ENCODE measurements around the gene GNPTG.

The GNPTG gene

DNA sequence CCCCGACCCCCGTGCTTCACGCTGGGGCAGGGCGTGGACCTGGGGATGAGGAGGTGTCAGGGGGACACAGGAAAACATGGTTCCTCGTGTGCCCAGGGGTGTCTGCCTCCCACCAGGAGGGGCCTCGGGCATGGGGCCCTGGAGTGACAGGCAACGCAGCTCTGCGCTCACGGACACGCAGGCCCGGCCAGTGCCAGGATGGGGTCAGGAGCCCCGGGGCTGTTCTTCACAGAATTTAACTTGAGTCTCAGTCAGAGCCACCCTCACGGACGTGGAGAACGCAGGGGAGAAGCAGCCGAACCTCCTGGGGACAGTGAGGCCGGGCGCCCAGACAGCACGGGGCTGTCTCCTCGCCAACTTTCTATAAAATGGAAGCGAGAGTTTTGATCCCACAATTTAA is 46.0 kb downstream of the GNPTG start:
- no peak overlapping the region for H3K4me3 ChIP-seq (ENCODE audit: low read depth, low read length)
- TF ChIP-seq, protein P1, sequence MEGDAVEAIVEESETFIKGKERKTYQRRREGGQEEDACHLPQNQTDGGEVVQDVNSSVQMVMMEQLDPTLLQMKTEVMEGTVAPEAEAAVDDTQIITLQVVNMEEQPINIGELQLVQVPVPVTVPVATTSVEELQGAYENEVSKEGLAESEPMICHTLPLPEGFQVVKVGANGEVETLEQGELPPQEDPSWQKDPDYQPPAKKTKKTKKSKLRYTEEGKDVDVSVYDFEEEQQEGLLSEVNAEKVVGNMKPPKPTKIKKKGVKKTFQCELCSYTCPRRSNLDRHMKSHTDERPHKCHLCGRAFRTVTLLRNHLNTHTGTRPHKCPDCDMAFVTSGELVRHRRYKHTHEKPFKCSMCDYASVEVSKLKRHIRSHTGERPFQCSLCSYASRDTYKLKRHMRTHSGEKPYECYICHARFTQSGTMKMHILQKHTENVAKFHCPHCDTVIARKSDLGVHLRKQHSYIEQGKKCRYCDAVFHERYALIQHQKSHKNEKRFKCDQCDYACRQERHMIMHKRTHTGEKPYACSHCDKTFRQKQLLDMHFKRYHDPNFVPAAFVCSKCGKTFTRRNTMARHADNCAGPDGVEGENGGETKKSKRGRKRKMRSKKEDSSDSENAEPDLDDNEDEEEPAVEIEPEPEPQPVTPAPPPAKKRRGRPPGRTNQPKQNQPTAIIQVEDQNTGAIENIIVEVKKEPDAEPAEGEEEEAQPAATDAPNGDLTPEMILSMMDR (IDR thresholded peaks at IDR 0.05; ENCODE audit: insufficient read depth, low read depth, low read length, missing control alignments): no peak
- no peak for DNase-seq (ENCODE audit: low read depth)

- TF ChIP-seq, protein P1 (IDR thresholded peaks at IDR 0.05; ENCODE audit: insufficient read depth, low read depth, low read length, missing control alignments): no peak
- DNase-seq (ENCODE audit: low read depth): no peak
- no peak overlapping the region for H3K4me3 ChIP-seq (ENCODE audit: low read depth, low read length)
Measured at GRCh38 chr16:1398351-1398750, 46.6 kb downstream of the GNPTG start.

DNA sequence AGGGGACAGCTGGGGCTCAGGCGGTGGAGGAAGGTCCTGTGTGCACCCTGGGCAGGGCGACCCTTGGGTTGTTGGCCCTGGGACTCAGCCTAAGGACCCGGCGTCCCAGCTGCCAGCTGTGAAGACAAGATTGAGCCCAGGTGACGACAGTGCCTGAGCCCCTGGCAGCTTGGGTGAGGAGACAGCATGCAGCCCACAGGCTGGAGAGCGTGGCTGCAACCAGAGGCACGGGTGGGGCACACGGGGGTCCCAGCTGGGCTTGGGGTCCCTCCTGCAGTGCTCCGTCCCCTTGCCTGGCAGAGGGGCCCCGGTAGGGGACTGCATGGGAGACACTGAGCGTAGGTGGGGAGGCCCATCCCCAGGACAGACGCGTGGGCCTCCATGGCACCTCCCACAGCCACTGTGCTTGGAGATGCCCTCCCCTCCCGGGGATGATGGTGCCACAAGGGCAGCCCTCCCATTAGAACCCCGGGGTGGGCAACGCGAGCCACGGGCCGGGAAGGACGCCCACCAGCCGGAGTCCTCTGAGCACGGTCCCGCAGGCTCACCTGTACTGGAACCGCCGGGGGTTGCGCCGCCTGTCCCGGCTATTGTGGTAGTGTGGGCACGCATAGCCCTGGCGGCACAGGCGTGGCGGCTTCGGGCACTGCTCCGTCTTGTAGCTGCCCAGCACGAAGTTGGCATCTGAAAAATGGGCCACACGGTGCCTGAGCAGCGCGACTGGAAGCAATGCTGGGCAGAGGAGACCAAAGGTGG is 47.3 kb downstream of the GNPTG start:
- H3K4me3 ChIP-seq (ENCODE audit: low read depth, low read length): no peak overlapping the region
- TF ChIP-seq, protein P1 (IDR thresholded peaks at IDR 0.05; ENCODE audit: insufficient read depth, low read depth, low read length, missing control alignments): no peak
- no peak for DNase-seq (ENCODE audit: low read depth)

GRCh38 chr16:1401061-1401757 is 49.5 kb downstream of the GNPTG start:
- DNase-seq (ENCODE audit: low read depth): no peak
- TF ChIP-seq, protein P1 (IDR thresholded peaks at IDR 0.05; ENCODE audit: insufficient read depth, low read depth, low read length, missing control alignments): no peak
- no peak overlapping the region for H3K4me3 ChIP-seq (ENCODE audit: low read depth, low read length)

- TF ChIP-seq, protein P1 (IDR thresholded peaks at IDR 0.05; ENCODE audit: insufficient read depth, low read depth, low read length, missing control alignments): no peak
- DNase-seq (ENCODE audit: low read depth): no peak
- no peak overlapping the region for H3K4me3 ChIP-seq (ENCODE audit: low read depth, low read length)
Measured at GRCh38 chr16:1401758-1402154, 50.0 kb downstream of the GNPTG start.

- no peak overlapping the region for H3K4me3 ChIP-seq (ENCODE audit: low read depth, low read length)
- DNase-seq (ENCODE audit: low read depth): no peak
- TF ChIP-seq, protein P1 (IDR thresholded peaks at IDR 0.05; ENCODE audit: insufficient read depth, low read depth, low read length, missing control alignments): no peak
Measured at GRCh38 chr16:1403036-1403435, 51.3 kb downstream of the GNPTG start.
